GM21717 (cell line): ENCODE results near the gene CPPED1.

Experiments
- ATAC-seq: cut with Tn5 transposase; IDR thresholded peaks from one replicate; pipeline ENCODE4 v1.9.1; 2021; ENCODE audit warnings: mild to moderate bottlenecking, moderate library complexity; ENCODE audit not compliant: unreplicated experiment

The CPPED1 gene

GRCh38 chr16:12653820-12654392, 149.8 kb downstream of the CPPED1 start:
- no peak for ATAC-seq

- ATAC-seq: no peak
Measured at GRCh38 chr16:12652924-12653323, 150.8 kb downstream of the CPPED1 start.

- no peak for ATAC-seq
Measured at GRCh38 chr16:12651765-12652512, 151.7 kb downstream of the CPPED1 start.

- ATAC-seq: no peak
Measured at GRCh38 chr16:12649356-12649755, 154.3 kb downstream of the CPPED1 start.

GRCh38 chr16:12646490-12647274, 157.0 kb downstream of the CPPED1 start:
- ATAC-seq: no peak

- no peak for ATAC-seq
Measured at GRCh38 chr16:12646098-12646489, 157.6 kb downstream of the CPPED1 start.

- no peak for ATAC-seq
Measured at GRCh38 chr16:12643034-12643455, 160.6 kb downstream of the CPPED1 start.

- ATAC-seq: no peak
Measured at GRCh38 chr16:12639044-12639443, 164.6 kb downstream of the CPPED1 start.

- ATAC-seq: no peak
Measured at GRCh38 chr16:12637002-12637401, 166.7 kb downstream of the CPPED1 start.

- no peak for ATAC-seq
Measured at GRCh38 chr16:12629271-12629670, 174.4 kb downstream of the CPPED1 start.

- no peak for ATAC-seq
Measured at GRCh38 chr16:12628536-12628935, 175.2 kb downstream of the CPPED1 start.

GRCh38 chr16:12627394-12627793, 176.3 kb downstream of the CPPED1 start:
- ATAC-seq: no peak

GRCh38 chr16:12626411-12626810, 177.3 kb downstream of the CPPED1 start:
- ATAC-seq: no peak

GRCh38 chr16:12625716-12626115, 178.0 kb downstream of the CPPED1 start:
- ATAC-seq: no peak

- no peak for ATAC-seq
Measured at GRCh38 chr16:12625068-12625467, 178.6 kb downstream of the CPPED1 start.

- no peak for ATAC-seq
Measured at GRCh38 chr16:12620150-12620549, 183.5 kb downstream of the CPPED1 start.

GRCh38 chr16:12618515-12618914, 185.2 kb downstream of the CPPED1 start:
- no peak for ATAC-seq

- no peak for ATAC-seq
Measured at GRCh38 chr16:12617401-12617819, 186.3 kb downstream of the CPPED1 start.

- ATAC-seq: no peak
Measured at GRCh38 chr16:12614662-12615278, 188.9 kb downstream of the CPPED1 start.

GRCh38 chr16:12613992-12614661, 189.6 kb downstream of the CPPED1 start:
- no peak for ATAC-seq
